Metanephros (tissue), 1 donor: ENCODE results near the gene ZNF775. TPM values are rescaled to one million over a fixed set of nuclear protein-coding genes. Genes with fewer than 3 reads are reported as not detected.

ENCODE experiments used
- total RNA-seq: library from RNA; depleted of rRNA; stranded (reverse); fragments of >200 nt; gene quantifications from one replicate; pipeline ENCODE4 v1.2.3, GENCODE V29; 2014

Gene ZNF775
- 11.6 TPM for total RNA-seq

GRCh38 chr7:150378853-150379440 is at the start of gene ZNF775:
Gene ZNF775 (plus strand): TSS chr7:150379330. CDS start chr7:150388471, 9,141 bp downstream.

GRCh38 chr7:150341263-150342120 is 37.6 kb upstream of the ZNF775 start, which contains the start of gene RARRES2:
Gene RARRES2 (minus strand): TSS chr7:150341629. CDS start chr7:150340609, 1,020 bp downstream.

GRCh38 chr7:150368096-150368883 is 10.8 kb upstream of the ZNF775 start, which contains the start of gene REPIN1:
Gene REPIN1 (plus strand): TSS chr7:150368822. CDS start chr7:150369712, 890 bp downstream.

Other genes starting within 250 kb of the ZNF775 start
- 19.7 TPM for gene LRRC61, start 56.0 kb upstream of the ZNF775 start, total RNA-seq
- gene ACTR3C, start 55.8 kb upstream of the ZNF775 start, total RNA-seq = 23.4 TPM
- 68.7 TPM for gene RARRES2, start 37.7 kb upstream of the ZNF775 start, total RNA-seq
- gene REPIN1, start 10.5 kb upstream of the ZNF775 start, total RNA-seq = 76.7 TPM
- gene GIMAP8, start 71.3 kb downstream of the ZNF775 start, total RNA-seq = 10.6 TPM
- 8.0 TPM for gene GIMAP7, start 135.5 kb downstream of the ZNF775 start, total RNA-seq
- gene GIMAP4, start 188.1 kb downstream of the ZNF775 start, total RNA-seq = 24.2 TPM